Activated CD4-positive, alpha-beta T cell treated with anti-CD3 and anti-CD28 coated beads, Interleukin-2, amount 10 ng/mL, durations not matched to agents 24 days and 14 days (primary cell): Measurements from ENCODE around the gene MYADML2. TPM values are rescaled to one million over a fixed set of nuclear protein-coding genes. Genes with fewer than 3 reads are reported as not detected.

Experiments used
- DNase-seq: peaks from one replicate; pipeline ENCODE4 v3.0.0; 2022
- H3K27ac Mint-ChIP-seq: one replicate; pipeline ENCODE4 v1.8.0; 2022; ENCODE audit warnings: mild to moderate bottlenecking, mixed read lengths
- H3K27me3 Mint-ChIP-seq: one replicate; pipeline ENCODE4 v1.8.0; 2022; ENCODE audit warnings: mixed read lengths
- H3K36me3 Mint-ChIP-seq: one replicate; pipeline ENCODE4 v1.8.0; 2022; ENCODE audit warnings: low read depth, mild to moderate bottlenecking, mixed read lengths
- H3K4me1 Mint-ChIP-seq: one replicate; pipeline ENCODE4 v1.8.0; 2021; ENCODE audit warnings: mixed read lengths
- H3K4me3 Mint-ChIP-seq: one replicate; pipeline ENCODE4 v1.8.0; 2022; ENCODE audit warnings: mild to moderate bottlenecking, moderate library complexity, mixed read lengths
- H3K9me3 Mint-ChIP-seq: one replicate; pipeline ENCODE4 v1.8.0; 2021; ENCODE audit warnings: mixed read lengths
- intact Hi-C: fragments of 100-400 bp; cut with micrococcal nuclease; formaldehyde crosslinking; loops from one replicate; pipeline ENCODE4 v1.15.1; 2023
- total RNA-seq: library from RNA; stranded (reverse); gene quantifications from 2 replicates; pipeline ENCODE4 v1.2.3, GENCODE V29; 2022

Gene MYADML2
- total RNA-seq, 1 donor from 2014 or later, result not detected

- H3K27ac Mint-ChIP-seq, result peak overlapping the region; percentile 80
Measured at GRCh38 chr17:81967533-81968395, 20.7 kb upstream of the MYADML2 start.

GRCh38 chr17:81967244-81967532, 20.2 kb upstream of the MYADML2 start:
- H3K36me3 Mint-ChIP-seq, result no peaks in the 10 kb centered on the region
- H3K4me1 Mint-ChIP-seq, result peaks cover 10% of the 10 kb centered on the region
- H3K4me3 Mint-ChIP-seq, result peak overlapping the region; percentile 72
- peaks cover 27% of the 10 kb centered on the region for H3K27me3 Mint-ChIP-seq
- H3K27ac Mint-ChIP-seq, result no peak overlapping the region
- no peaks in the 10 kb centered on the region for H3K9me3 Mint-ChIP-seq
- intact Hi-C loops, result no loop called here
- no peak for DNase-seq

More at GRCh38 chr17:81967533-81968395, 20.7 kb upstream of the MYADML2 start:
- intact Hi-C loops, result loop anchor here (1.0 kb wide), 1 partner anchor 10 kb away; the partner anchor contains the start of gene ASPSCR1
- Mint-ChIP-seq H3K36me3 (no peaks in the 10 kb centered on the region), H3K4me3 (peak overlapping the region; percentile 72), H3K4me1 (peaks cover 10% of the 10 kb centered on the region), H3K9me3 (no peaks in the 10 kb centered on the region), H3K27me3 (peaks cover 23% of the 10 kb centered on the region)
- DNase-seq, result peak; percentile 96

- peaks cover 29% of the 10 kb centered on the region for H3K27me3 Mint-ChIP-seq
- peak overlapping the region; percentile 45 for H3K4me3 Mint-ChIP-seq
- intact Hi-C loops, result no loop called here
- no peak overlapping the region for H3K27ac Mint-ChIP-seq
- H3K9me3 Mint-ChIP-seq, result no peaks in the 10 kb centered on the region
- H3K4me1 Mint-ChIP-seq, result peaks cover 10% of the 10 kb centered on the region
- DNase-seq, result peak; percentile 56
- no peaks in the 10 kb centered on the region for H3K36me3 Mint-ChIP-seq
Measured at GRCh38 chr17:81966343-81967243, 19.6 kb upstream of the MYADML2 start.

GRCh38 chr17:81964081-81964849, 17.2 kb upstream of the MYADML2 start:
- H3K27ac Mint-ChIP-seq, result no peak overlapping the region
- no peaks in the 10 kb centered on the region for H3K9me3 Mint-ChIP-seq
- peaks cover 29% of the 10 kb centered on the region for H3K27me3 Mint-ChIP-seq
- no peaks in the 10 kb centered on the region for H3K36me3 Mint-ChIP-seq
- intact Hi-C loops, result no loop called here
- peaks cover 10% of the 10 kb centered on the region for H3K4me1 Mint-ChIP-seq
- no peak overlapping the region for H3K4me3 Mint-ChIP-seq
- no peak for DNase-seq

GRCh38 chr17:81962499-81963441, 15.7 kb upstream of the MYADML2 start:
- DNase-seq, result no peak
- Mint-ChIP-seq H3K36me3 (no peaks in the 10 kb centered on the region), H3K4me1 (peaks cover 3% of the 10 kb centered on the region), H3K27me3 (peaks cover 42% of the 10 kb centered on the region), H3K4me3 (peak overlapping the region; percentile 21), H3K9me3 (no peaks in the 10 kb centered on the region), H3K27ac (no peak overlapping the region)
- intact Hi-C loops, result no loop called here

- H3K4me3 Mint-ChIP-seq, result peak overlapping the region; percentile 21
- H3K36me3 Mint-ChIP-seq, result no peaks in the 10 kb centered on the region
- intact Hi-C loops, result no loop called here
- H3K9me3 Mint-ChIP-seq, result no peaks in the 10 kb centered on the region
- H3K27ac Mint-ChIP-seq, result no peak overlapping the region
- H3K27me3 Mint-ChIP-seq, result peaks cover 46% of the 10 kb centered on the region
- H3K4me1 Mint-ChIP-seq, result peaks cover 3% of the 10 kb centered on the region
- DNase-seq, result no peak
Measured at GRCh38 chr17:81961521-81962498, 14.8 kb upstream of the MYADML2 start.

GRCh38 chr17:81961087-81961511, 14.1 kb upstream of the MYADML2 start, which contains the start of gene NOTUM:
NOTUM (minus strand) TSS chr17:81961187; CDS start chr17:81960909, 278 bp downstream.
- Mint-ChIP-seq H3K4me3 (no peak within 1 kb of the TSS), H3K4me1 (peaks cover 3% of the 10 kb centered on the region), H3K27me3 (peaks cover 46% of the 10 kb centered on the region), H3K27ac (no peak within 1 kb of the TSS), H3K36me3 (no peaks in the 10 kb centered on the region), H3K9me3 (no peaks in the 10 kb centered on the region)
- intact Hi-C loops, result no loop called here
- DNase-seq, result no peak

- Mint-ChIP-seq H3K27me3 (peaks cover 46% of the 10 kb centered on the region), H3K9me3 (no peaks in the 10 kb centered on the region), H3K36me3 (no peaks in the 10 kb centered on the region), H3K27ac (no peak overlapping the region), H3K4me3 (no peak overlapping the region), H3K4me1 (peaks cover 3% of the 10 kb centered on the region)
- no peak for DNase-seq
- intact Hi-C loops, result no loop called here
Measured at GRCh38 chr17:81960130-81960958, 13.3 kb upstream of the MYADML2 start.

- peak overlapping the region; percentile 65 for H3K4me3 Mint-ChIP-seq
- H3K27me3 Mint-ChIP-seq, result peaks cover 40% of the 10 kb centered on the region
- H3K4me1 Mint-ChIP-seq, result peaks cover 3% of the 10 kb centered on the region
- no peaks in the 10 kb centered on the region for H3K36me3 Mint-ChIP-seq
- intact Hi-C loops, result loop anchor here (1.0 to 10.0 kb wide), 2 partner anchors 62 to 195 kb away; no protein-coding TSS in a partner anchor
- H3K27ac Mint-ChIP-seq, result no peak overlapping the region
- H3K9me3 Mint-ChIP-seq, result no peaks in the 10 kb centered on the region
- peak; percentile 97 for DNase-seq
Measured at GRCh38 chr17:81959362-81960129, 12.5 kb upstream of the MYADML2 start.

- H3K9me3 Mint-ChIP-seq, result no peaks in the 10 kb centered on the region
- intact Hi-C loops, result loop anchor here (1.0 to 10.0 kb wide), 2 partner anchors 63 to 196 kb away; no protein-coding TSS in a partner anchor
- H3K27ac Mint-ChIP-seq, result peak overlapping the region; percentile 53
- DNase-seq, result no peak
- no peaks in the 10 kb centered on the region for H3K36me3 Mint-ChIP-seq
- peaks cover 3% of the 10 kb centered on the region for H3K4me1 Mint-ChIP-seq
- peak overlapping the region; percentile 65 for H3K4me3 Mint-ChIP-seq
- H3K27me3 Mint-ChIP-seq, result peaks cover 32% of the 10 kb centered on the region
Measured at GRCh38 chr17:81958633-81959342, 11.8 kb upstream of the MYADML2 start.
